Epidermal melanocyte (primary cell): Measurements from ENCODE around the gene ZNF573.

Experiments
- DNase-seq: peaks from one replicate; pipeline ENCODE4 v3.0.0; 2011; ENCODE audit warnings: low spot score; ENCODE audit not compliant: insufficient read length

Gene ZNF573

GRCh38 chr19:37695144-37695899 is 84.1 kb downstream of the ZNF573 start:
- no peak for DNase-seq

- DNase-seq: no peak
These were observed 86.3 kb downstream of the ZNF573 start for GRCh38 chr19:37692956-37693620.

GRCh38 chr19:37691881-37692504 is 87.4 kb downstream of the ZNF573 start:
- peak; percentile 34 for DNase-seq
